ENCODE measurements around the gene TSPAN18.

- TF ChIP-seq POLR2A (IDR thresholded peaks at IDR 0.05; ENCODE audit: borderline replicate concordance, extremely low read depth, insufficient read depth, insufficient read length) (no peak), CEBPB (IDR thresholded peaks at IDR 0.05; ENCODE audit: low read depth) (no peak), CTCF (IDR thresholded peaks at IDR 0.05 in 2 of 3, conservative IDR thresholded peaks at IDR 0.05 in 1 of 3; ENCODE audit: borderline replicate concordance in 1 of 3, insufficient read depth in 1 of 3, low read depth in 2 of 3, low read length in 2 of 3) (no peak), SIN3A (IDR thresholded peaks at IDR 0.05; ENCODE audit: low read depth) (no peak)
Observed at GRCh38 chr11:44765026-44765595, 38.3 kb downstream of the TSPAN18 start.

Data from HCT116 (cell line).